GM12878 (cell line): ENCODE results near the gene ARRDC5.

Source experiments
- ATF7 ChIP-seq: fragments of 450-650 bp; IDR thresholded peaks from 2 replicates; pipeline ENCODE4 v1.6.1; 2016; ENCODE audit warnings: low read depth, mild to moderate bottlenecking
- CBFB ChIP-seq: IDR thresholded peaks from 2 replicates; pipeline ENCODE4 v1.6.1; 2016; ENCODE audit warnings: antibody characterized with exemption, low read depth
- CEBPZ ChIP-seq: fragments of 150-350 bp; IDR thresholded peaks from 2 replicates; pipeline ENCODE4 v1.6.1; 2016; ENCODE audit warnings: low read depth, low read length
- CHD1 ChIP-seq: IDR thresholded peaks from 2 replicates; pipeline ENCODE4 v1.6.1; 2012; ENCODE audit warnings: low read depth, low read length, improper control_type of control experiment
- CTCF ChIP-seq, 3 experiments: IDR thresholded peaks in 2 of 3; conservative IDR thresholded peaks in 1 of 3; 2 replicates each; pipeline ENCODE4 v1.5.1; 2011; ENCODE audit warnings: low read depth in 3 of 3, low read length in 3 of 3, mild to moderate bottlenecking in 3 of 3, control low read depth in 2 of 3, moderate library complexity in 2 of 3, inconsistent platforms in 1 of 3, mixed read lengths in 1 of 3; ENCODE audit not compliant: control insufficient read depth in 2 of 3, insufficient read depth in 1 of 3; ENCODE audit errors: extremely low read depth in 1 of 3
- HDAC2 ChIP-seq: fragments of 200-600 bp; sonication (generic); IDR thresholded peaks from 2 replicates; pipeline ENCODE4 v1.6.1; 2017
- IKZF1 ChIP-seq: fragments of 450-650 bp; conservative IDR thresholded peaks from 2 replicates; pipeline ENCODE4 v1.6.1; 2017; ENCODE audit warnings: antibody characterized with exemption, mild to moderate bottlenecking
- NBN ChIP-seq: fragments of 450-650 bp; IDR thresholded peaks from 2 replicates; pipeline ENCODE4 v1.6.1; 2016
- USF2 ChIP-seq: IDR thresholded peaks from 2 replicates; pipeline ENCODE4 v1.6.1; 2011; ENCODE audit warnings: low read depth, low read length, improper control_type of control experiment, borderline replicate concordance
- YY1 ChIP-seq: IDR thresholded peaks from 2 replicates; pipeline ENCODE4 v1.6.1; 2011; ENCODE audit warnings: low read depth, mild to moderate bottlenecking, low read length
- ZBTB11 ChIP-seq: fragments of 450-650 bp; formaldehyde crosslinking; IDR thresholded peaks from 2 replicates; pipeline ENCODE4 v1.5.0; 2022; ENCODE audit warnings: mild to moderate bottlenecking, missing genetic modification characterization
- ZBTB40 ChIP-seq: fragments of 450-650 bp; IDR thresholded peaks from 2 replicates; pipeline ENCODE4 v1.6.1; 2016; ENCODE audit warnings: mild to moderate bottlenecking, moderate library complexity, borderline replicate concordance
- ZZZ3 ChIP-seq: IDR thresholded peaks from 2 replicates; pipeline ENCODE4 v1.6.1; 2011; ENCODE audit warnings: low read depth; ENCODE audit not compliant: control insufficient read depth, insufficient read length

- TF ChIP-seq YY1 (no peak), CEBPZ (no peak), CHD1 (no peak), ZBTB11 (no peak), CTCF (IDR thresholded peaks at IDR 0.05 in 2 of 3, conservative IDR thresholded peaks at IDR 0.05 in 1 of 3; ENCODE audit: control insufficient read depth in 2 of 3, extremely low read depth in 1 of 3, insufficient read depth in 1 of 3, low read depth in 3 of 3, low read length in 3 of 3) (no peak), ZZZ3 (no peak), HDAC2 (no peak), ZBTB40 (no peak), NBN (no peak), IKZF1 (no peak), USF2 (no peak), ATF7 (no peak), CBFB (no peak)
Measured at GRCh38 chr19:4923276-4923747, 20.6 kb upstream of the ARRDC5 start.
